ENCODE data around the gene HNRNPCL2. TPM values are rescaled to one million over a fixed set of nuclear protein-coding genes. Genes with fewer than 3 reads are reported as not detected.
"Not testable (repeated sequence)": the region's sequence is repeated elsewhere in the genome, so short reads cannot be mapped to it uniquely, and the experiment has no call there.

Gene HNRNPCL2
- polyA plus RNA-seq (2014; cell fraction: cytosol; rRNA removed) = not detected in 2 replicates
- not detected in 2 replicates for polyA plus RNA-seq (2014; cell fraction: nucleus; rRNA removed)

GRCh38 chr1:13116754-13117153 is at the start of gene HNRNPCL2:
Gene HNRNPCL2 (minus strand): TSS chr1:13116854. CDS start chr1:13116400, 454 bp downstream.
- not testable (repeated sequence) for DNase-seq (ENCODE audit: low spot score)

GRCh38 chr1:13165531-13165930 is 48.9 kb upstream of the HNRNPCL2 start, which contains the start of gene HNRNPCL4:
Gene HNRNPCL4 (minus strand): TSS chr1:13165631. CDS start chr1:13165467, 164 bp downstream.
- not testable (repeated sequence) for DNase-seq (ENCODE audit: low spot score)

GRCh38 chr1:13155909-13156308 is 39.3 kb upstream of the HNRNPCL2 start, which contains the start of gene PRAMEF26:
Gene PRAMEF26 (minus strand): TSS chr1:13156009. CDS start chr1:13153095, 2,914 bp downstream.
- not testable (repeated sequence) for DNase-seq (ENCODE audit: low spot score)

GRCh38 chr1:13070474-13070873 is 46.2 kb downstream of the HNRNPCL2 start, which contains the start of gene PRAMEF25:
Gene PRAMEF25 (plus strand): TSS chr1:13070774. CDS start chr1:13073694, 2,920 bp downstream.
- not testable (repeated sequence) for DNase-seq (ENCODE audit: low spot score)

Measured in SK-N-DZ (cell line).